HG03521 (cell line): ENCODE results near the gene ZNF25.
"Not testable (repeated sequence)": the region's sequence is repeated elsewhere in the genome, so short reads cannot be mapped to it uniquely, and the experiment has no call there.

ENCODE experiments used
- ATAC-seq: cut with Tn5 transposase; IDR thresholded peaks from one replicate; pipeline ENCODE4 v1.9.1; 2021; ENCODE audit warnings: mild to moderate bottlenecking, moderate library complexity; ENCODE audit not compliant: unreplicated experiment

ZNF25 gene

DNA sequence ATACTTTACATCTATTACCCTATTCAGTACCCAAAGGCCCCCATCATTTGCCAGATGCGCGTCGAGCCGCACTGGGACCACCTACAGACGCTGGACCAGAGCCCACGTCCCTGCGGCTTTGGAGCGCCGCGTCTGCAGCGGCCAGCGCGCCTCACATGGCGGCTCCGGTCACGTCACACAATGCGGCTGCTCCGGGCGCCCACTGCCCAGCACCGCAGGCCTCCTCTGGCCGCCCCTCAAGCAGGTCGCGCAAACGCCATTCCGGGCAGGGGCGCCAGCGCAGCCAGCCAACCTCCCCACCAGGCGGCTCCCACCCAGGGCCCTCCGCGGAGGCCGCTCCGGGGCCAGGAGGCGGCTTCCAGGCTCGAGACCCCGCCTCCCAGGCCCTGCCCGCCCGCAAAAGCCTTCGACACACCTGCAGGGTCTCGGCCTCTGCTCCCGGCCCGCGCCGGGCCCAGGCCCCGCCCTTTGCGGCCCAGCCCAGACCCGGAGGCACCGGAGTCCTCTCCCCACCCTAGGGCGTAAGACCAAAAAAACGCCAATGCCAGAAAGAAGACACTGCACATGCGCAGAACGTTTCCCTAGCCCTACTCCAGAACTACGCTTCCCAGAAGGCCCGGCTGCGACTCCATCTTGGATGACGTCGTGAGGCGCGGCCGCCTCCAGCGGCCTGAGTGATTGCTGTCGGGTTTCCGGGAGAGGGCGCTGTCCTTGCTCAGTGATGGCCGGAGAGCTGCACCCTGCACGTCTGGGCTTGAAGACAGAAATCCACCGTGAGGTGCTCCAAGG is at the start of gene ZNF25:
Gene ZNF25, minus strand, starts transcription at position 557 of the 789 bp plus-strand sequence. CDS start 4,925 bp downstream, outside the sequence.
- ATAC-seq = peak; percentile 95

DNA sequence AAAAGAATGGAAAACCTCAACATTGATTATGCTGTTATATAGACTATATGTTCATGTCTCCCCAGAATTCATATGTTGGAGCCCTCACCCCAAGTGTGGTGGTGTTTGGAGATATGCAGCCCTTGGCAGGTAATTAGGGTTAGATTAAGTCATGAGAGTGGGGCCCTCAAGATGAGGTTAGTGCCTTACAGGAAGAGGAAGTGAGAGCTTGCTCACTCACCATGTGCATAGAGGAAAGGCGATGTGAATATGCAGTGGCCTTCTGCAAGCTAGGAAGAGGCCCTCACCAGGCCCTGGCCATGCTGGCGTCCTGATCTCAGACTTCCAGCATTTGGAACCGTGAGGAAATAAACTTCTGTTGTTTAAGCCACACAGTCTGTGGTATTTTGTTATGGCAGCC is 48.8 kb upstream of the ZNF25 start:
- peak; percentile 70 for ATAC-seq

DNA sequence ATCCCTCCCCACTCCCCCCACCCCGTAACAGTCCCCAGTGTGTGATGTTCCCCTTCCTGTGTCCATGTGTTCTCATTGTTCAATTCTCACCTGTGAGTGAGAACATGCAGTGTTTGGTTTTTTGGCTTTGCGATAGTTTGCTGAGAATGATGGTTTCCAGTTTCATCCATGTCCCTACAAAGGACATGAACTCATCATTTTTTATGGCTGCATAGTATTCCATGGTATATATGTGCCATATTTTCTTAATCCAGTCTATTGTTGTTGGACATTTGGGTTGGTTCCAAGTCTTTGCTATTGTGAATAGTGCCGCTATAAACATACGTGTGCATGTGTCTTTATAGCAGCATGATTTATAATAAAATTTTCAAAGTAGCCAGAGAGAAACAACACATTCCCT is 42.7 kb upstream of the ZNF25 start:
- not testable (repeated sequence) for ATAC-seq

DNA sequence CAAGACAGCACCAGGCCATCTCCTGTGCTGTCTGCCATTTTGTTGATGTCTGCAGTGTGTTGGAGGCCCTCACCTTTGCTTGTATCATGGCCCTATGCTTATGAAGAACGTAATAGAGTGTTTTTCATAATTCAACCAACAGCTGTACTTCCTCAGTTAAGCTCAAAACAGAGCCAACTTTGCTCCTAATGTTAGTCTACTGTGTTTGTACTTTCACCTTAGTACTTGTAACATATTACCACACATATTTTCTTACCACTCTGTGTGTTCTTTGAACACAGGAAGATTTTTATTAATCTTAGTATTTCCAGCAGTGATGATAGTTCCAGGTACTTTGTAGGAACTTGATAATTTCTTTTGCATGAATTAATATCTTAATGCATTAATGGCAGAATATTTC is 39.9 kb upstream of the ZNF25 start:
- ATAC-seq = no peak

DNA sequence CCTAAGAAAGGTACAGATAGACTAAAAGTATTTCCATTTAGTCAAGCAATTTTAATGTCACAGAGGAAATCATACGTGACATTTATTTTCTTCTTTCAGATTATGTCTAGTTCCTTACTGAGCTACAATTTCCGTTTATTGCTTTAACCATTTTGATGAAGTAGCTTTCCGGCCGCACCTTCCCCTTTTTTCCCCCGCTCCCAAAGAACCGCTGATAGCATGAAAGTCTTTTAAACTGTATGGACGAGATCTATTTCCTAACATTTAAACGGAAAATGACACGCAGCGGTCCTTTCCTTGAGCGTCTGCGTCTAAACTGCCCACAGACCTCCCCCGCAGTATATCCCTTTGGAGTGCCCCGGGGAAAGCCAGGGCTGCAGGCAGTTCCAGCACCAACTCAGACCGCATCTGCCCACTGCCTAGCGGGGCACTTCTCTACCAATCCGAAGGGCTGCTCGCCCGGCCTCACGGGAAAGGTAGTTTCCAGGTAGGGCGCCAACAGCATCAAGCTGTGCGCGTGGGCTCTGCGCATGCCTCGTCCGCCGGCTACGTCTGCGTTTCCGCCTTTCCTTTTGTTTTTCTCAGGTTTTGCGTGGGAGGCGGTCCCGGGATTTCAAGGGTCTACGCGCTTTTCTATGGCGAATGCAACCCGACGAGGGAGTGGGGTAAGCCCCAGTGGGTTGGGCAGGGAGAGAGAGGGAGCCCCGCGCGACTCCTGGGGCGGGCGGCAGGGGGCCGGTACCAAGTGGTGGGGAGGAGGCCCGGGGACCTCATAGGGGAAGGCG is 33.9 kb upstream of the ZNF25 start, which contains the start of gene ZNF33A:
Gene ZNF33A, plus strand, starts transcription at position 557 of the 785 bp plus-strand sequence. CDS start 1,667 bp downstream, outside the sequence.
- ATAC-seq = peak; percentile 74

DNA sequence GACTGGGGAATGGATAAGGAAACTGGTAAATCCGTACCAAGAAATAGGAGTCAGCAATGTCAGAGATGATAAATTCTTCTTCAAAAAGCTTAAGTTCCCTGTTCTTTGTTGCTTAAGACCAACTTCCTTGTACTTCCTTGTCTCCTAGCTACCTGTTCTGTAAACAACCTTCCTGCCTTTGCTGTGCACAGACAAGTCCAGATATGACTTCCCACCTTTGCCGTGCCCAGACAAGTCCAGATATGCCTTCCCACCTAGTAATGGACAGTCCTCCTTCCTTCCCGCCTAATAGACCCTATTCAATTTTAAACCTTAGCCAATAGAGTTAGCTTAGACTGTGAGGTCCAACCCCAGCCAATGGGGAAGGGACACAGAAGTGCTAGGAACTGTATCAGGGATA is 31.5 kb upstream of the ZNF25 start:
- ATAC-seq = no peak

DNA sequence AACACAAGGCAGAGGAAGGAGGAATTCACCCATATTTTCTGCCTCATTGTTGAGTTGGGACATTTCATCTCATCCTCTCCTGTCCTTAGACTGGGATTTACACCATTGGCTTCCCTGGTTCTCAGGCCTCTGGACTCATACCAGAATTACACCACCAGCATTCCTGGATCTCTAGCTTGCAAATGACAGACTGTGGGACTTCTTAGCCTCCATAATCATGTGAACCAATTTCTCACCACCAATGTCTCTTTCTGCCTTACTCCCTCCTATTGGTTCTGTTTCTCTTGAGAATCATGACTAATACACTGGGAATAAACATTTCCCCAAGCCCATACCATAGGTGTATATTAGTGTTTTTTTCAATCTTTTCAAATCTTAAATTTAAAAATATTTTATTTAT is 31.1 kb upstream of the ZNF25 start:
- no peak for ATAC-seq

DNA sequence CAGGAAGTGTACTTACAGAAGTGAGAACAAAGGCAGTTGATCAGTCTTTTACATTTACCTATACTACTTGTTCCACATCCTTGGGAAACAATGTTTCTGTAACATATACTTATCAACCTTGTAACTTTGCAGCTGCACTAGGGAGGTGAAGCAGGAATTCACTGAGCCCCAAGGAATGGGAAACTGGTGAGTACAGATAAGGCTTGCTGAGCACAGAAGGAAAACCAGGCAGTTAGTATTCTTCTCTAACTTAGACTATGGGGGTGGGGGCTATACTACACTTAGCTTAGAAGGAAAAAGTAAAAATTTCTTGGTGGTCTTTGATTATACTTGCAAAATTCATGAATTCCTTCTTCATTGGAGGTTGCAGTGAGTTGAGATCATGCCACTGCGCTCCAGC is 27.1 kb upstream of the ZNF25 start:
- no peak for ATAC-seq

DNA sequence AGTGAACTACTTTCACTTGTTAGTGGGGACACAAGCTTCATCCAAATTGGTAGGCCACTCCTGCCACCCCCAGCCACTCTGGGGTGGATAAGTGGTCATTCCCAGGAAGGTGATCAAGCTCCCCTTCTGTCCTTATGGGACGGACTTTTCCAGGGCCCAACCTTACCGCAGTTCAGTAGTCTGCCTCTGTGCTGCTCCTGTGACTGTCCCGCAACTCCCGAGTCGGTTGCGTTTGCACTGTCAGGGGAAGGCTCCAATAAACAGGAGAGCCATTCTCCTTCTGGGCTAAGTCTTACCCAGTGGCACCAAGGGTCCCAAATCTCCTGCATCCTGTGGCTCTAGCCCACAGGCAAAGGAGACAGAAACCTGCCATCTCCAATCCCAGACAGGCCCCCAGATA is 26.6 kb upstream of the ZNF25 start:
- ATAC-seq = no peak

DNA sequence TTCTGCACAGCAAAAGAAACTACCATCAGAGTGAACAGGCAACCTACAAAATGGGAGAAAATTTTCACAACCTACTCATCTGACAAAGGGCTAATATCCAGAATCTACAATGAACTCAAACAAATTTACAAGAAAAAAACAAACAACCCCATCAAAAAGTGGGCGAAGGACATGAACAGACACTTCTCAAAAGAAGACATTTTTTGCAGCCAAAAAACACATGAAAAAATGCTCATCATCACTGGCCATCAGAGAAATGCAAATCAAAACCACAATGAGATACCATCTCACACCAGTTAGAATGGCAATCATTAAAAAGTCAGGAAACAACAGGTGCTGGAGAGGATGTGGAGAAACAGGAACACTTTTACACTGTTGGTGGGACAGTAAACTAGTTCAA is 24.0 kb upstream of the ZNF25 start:
- not testable (repeated sequence) for ATAC-seq

DNA sequence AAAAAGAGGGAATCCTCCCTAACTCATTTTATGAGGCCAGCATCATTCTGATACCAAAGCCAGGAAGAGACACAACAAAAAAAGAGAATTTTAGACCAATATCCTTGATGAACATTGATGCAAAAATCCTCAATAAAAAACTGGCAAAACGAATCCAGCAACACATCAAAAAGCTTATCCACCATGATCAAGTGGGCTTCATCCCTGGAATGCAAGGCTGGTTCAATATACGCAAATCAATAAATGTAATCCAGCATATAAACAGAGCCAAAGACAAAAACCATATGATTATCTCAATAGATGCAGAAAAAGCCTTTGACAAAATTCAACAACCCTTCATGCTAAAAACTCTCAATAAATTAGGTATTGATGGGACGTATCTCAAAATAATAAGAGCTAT is 22.5 kb upstream of the ZNF25 start:
- ATAC-seq = not testable (repeated sequence)

DNA sequence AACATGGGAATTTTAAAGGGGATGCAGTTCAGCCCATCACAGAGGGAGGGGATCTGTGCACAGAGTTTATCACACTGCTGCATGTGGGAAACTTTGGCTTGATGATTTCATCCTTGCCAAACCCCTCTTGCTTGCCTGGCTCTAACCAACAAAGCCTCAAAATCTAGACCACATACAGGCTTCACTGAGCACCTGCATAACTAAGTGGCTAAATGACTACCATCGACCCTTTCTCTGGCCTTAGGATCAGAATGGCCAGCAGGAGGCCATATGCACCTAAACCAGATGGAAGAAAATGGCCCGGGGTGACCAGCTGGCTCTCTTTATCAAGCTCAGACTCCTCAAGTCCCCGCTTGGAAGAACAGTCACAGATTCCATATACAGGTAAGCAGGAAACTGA is 15.6 kb upstream of the ZNF25 start:
- no peak for ATAC-seq

DNA sequence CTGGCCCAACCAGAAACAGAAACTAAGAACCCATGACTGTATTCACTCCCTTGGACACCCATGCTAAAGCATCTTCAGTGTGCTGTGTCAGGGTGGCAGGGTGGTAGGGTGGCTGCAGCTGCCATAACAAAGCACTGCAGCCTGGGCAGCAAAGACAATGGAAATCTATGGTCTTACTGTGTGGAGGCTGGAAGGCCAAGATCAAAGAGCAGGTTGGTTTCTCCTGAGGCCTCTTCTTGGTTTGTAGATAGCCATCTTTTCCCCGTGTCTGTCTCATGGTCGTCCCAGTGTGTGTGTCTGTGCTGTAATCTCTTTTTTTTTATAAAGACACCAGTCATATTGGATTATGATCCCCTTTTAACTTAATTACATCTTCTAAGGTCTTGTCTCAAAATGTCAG is 15.2 kb upstream of the ZNF25 start:
- ATAC-seq = no peak

DNA sequence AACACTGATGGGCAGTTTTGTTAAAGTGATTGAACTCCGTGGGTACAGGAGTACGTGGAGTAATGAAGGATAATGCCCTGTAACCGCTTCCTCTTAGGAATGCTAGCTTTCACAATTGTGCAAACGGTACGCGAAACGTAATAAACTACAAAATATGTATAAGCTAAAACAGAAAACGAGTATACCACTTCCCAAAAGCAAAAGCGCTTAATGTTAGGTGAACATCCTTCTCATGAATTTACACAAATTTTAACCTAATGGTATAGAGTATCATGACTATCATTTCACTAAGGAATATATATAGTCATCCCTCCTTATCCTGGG is 395 bp upstream of the ZNF25 start:
- no peak for ATAC-seq

DNA sequence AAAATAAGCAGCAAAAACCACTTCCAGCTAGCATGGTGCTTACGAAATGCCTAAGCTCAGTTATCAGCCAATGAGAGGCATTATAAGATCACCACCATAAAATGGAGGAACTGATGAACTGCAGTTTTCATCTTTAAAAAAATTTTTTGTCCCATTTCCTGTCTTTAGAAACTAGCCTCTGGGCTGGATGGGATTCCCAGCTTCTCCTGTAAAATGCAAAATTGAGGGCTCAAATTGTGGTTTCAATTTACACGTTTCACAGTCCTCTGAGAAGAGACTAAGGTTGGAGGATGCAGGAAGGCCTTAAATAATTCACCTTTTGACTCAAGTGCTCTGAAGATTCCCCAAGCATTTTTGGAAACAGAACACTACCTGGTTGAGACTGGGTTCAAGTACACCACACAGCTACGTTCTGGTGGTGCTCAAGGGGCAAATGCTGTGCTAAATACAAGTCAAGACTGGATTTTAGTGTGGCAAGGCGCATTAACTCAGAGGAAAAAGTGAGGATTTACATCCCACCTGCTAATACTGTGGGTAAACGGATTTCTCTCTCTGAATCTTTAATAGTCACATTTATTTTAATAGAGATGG is 951 bp downstream of the ZNF25 start:
- ATAC-seq = no peak

DNA sequence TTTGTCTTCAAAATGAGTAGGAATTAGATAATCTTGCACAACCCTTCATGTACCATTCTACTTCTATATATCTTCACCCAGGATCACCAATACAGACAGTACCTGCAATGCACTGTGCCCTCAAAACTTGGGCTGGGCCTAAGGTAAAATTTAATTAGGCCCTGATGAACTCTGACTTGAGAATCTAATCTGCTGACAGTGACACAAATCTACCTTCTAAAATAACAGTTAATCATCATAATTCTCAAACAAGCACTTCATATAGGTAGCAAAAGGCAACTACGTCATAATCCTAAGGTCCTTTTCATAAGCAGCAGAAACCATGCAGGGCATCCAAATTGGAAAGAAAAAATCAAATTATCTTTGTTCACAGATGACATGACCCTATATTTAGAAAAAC is 4.1 kb downstream of the ZNF25 start:
- ATAC-seq = no peak

DNA sequence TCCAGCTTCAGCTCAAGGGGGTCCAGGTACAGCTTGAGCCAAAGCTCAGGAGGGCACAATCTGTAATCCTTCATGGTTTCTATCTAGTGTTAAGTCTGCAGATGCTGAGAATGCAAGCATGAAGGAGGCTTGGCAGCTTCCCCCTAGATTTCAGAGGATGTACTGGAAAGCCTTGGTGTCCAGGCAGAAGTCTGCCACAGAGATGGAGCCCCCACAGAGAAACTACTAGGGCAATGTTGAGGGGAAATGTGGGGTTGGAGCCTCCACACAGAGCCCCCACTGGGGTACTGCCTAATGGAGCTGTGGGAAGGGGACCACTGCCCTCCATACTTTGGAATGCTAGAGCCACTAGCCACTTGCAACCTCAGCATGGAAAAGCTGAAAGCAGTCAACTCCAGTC is 11.4 kb downstream of the ZNF25 start:
- ATAC-seq = no peak

DNA sequence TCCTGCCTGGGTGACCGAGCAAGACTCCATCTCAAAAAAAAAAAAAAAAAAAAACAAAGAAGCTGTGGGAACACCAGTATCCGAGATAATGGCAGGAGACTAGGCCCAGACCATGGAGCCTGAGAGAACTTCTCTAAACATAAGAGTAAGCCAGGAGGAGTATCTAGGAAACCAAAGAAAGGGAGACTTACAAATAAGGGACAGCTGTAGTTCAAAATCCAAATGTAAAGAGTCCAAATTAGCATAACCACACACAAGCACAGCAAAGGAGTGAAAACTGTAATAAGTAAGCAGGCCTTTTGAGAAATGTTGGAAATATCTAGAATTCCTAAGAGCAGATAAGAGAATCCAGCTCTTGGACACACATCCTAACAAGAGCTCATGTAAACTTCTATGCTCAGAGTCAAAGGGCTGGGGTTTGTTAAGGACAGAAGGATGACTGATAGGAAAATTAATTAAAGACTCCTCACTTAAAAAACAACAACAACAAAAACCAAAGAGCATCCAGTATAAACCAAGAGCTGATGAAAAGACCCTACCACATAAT is 15.8 kb downstream of the ZNF25 start:
- ATAC-seq = no peak

DNA sequence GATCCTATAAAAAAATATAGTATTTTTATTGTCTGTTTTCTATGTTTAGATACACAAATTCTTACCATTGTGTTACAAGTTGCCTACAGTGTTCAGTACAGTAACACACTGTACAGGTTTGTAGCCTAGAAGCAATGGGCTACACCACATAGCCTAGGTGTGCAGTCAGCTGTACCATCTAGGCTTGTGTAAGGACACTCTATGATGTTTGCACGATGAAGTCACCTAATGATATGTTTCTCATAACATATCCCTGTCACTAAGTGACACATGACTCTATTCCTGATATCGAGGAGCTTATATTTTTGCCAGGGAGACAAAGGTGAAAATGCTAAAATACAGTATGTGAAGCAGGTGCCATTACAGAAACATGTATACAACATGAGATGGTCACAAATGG is 18.6 kb downstream of the ZNF25 start:
- ATAC-seq = no peak

DNA sequence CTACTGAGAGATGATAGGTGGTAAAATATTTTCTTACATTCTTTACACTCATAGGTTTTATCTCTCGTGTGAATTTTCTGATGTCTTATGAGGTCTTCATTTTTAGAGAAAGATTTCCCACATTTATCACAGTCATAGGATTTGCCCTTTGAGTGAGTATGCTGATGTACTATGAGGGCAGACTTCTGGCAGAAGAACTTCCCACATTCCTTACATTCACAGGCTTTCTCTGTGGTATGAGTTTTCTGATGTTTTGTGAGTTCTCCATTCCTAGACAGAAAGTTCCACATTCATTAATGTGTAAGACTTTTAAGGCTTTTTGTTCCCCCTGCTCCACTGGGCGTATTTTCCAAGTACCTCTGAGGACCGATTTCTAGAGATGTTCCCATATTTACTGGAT is 23.5 kb downstream of the ZNF25 start:
- ATAC-seq = no peak

DNA sequence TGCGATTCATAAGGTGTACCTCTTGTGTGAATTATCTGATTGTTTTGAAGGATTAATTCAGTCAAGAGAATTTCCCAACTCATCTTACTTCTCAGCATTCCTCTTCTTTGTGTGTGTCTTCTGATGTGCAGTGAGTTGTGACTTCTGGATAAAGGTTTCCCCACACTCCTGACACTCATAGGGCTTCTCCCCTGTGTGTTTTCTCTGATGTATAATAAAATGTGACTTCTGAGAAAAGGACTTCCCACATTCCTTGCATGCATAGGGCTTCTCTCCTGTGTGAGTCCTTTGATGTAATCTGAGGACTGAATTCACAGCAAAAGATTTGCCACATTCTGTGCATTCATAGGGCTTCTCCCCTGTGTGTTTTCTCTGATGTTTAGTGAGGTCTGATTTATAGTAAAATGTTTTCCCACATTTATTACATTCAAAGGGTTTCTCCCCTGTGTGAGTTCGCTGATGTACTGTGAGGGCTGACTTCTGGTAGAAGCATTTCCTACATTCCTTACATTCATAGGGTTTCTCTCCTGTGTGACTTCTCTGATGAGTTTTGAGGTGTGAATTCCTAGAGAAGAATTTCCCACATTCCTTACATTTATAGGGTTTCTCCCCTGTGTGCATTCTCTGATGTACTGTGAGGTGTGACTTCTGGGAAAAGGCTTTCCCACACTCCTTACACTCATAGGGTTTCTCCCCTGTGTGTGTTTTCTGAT is 24.2 kb downstream of the ZNF25 start:
- ATAC-seq = no peak
